Measurements from ENCODE around the gene RAB11FIP4.
"Not testable (repeated sequence)": the region's sequence is repeated elsewhere in the genome, so short reads cannot be mapped to it uniquely, and the experiment has no call there.

Gene RAB11FIP4

DNA sequence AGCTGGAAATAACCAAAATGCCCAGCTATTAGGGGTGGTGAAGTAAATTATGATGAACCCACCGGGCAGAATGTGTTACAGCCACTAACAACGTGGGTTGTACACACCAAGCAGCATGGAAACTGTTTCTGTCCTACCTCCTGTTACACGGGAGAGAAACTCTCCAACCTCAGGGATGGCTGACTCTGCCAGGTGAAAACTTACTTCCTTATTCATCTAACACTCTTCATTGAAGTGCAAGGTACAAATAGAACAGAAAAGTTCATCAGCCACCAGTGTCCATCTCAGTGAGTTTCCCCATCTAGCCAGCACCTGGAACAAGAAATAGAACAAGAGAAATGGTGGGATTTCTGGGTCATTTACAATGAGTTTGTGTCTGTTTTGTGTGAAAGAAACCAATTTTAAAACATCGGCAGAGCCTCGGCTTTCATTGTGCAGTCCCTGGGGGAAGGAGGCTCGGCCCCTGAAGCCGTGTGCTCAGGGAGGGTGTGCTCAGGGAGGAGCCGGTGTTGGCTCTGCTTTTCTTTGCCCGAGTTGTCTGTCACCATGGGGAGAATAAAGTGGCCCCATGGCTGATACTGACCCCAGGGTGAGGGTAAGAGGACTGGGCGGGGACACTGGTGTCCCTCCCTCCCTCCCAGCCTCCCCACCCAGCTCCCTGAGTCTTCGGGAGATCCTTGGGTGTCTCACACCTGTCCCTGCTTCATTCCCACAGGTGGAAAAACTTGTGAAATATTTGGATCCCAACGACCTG, 39.8 kb downstream of the RAB11FIP4 start:
- DNase-seq, result no peak

DNA sequence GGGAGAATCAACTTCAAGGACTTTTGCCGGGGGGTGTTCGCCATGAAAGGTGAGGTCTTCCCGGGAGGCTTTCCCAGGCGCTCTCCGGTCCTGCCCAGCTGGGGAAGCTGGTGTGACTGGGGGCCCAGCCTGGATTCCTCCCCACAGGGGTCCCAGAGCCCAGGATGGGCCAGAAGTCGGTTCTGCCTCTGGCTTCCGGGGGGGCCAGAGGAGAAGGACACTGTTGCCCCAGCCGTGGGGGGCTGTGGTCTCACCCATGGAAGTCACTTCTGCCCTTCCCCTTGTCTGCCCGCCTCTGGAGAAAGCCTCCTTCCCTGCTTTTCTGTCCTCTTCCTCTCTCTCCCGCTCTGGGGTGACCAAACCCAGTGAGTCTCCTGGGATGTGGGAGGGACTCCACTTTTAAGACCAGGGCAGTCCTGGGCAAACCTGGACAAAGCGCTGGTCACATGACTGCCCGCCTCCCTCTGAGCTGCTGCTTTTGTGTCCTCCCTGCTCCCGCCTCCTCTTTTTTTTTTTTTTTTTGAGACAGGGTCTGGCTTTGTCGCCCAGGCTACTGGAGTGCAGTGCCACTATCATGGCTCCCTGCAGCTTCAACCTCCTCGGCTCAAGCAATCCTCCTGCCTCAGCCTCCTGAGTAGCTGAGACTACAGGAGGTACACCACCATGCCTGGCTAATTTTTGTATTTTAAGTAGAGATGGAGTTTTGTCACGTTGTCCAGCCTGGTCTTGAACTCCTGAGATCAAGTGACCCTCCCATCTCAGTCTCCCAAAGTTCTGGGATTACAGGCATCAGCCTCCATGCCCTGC, 40.6 kb downstream of the RAB11FIP4 start:
- DNase-seq, result no peak

GRCh38 chr17:31433091-31433790, 41.8 kb downstream of the RAB11FIP4 start:
- DNase-seq, result no peak

DNA sequence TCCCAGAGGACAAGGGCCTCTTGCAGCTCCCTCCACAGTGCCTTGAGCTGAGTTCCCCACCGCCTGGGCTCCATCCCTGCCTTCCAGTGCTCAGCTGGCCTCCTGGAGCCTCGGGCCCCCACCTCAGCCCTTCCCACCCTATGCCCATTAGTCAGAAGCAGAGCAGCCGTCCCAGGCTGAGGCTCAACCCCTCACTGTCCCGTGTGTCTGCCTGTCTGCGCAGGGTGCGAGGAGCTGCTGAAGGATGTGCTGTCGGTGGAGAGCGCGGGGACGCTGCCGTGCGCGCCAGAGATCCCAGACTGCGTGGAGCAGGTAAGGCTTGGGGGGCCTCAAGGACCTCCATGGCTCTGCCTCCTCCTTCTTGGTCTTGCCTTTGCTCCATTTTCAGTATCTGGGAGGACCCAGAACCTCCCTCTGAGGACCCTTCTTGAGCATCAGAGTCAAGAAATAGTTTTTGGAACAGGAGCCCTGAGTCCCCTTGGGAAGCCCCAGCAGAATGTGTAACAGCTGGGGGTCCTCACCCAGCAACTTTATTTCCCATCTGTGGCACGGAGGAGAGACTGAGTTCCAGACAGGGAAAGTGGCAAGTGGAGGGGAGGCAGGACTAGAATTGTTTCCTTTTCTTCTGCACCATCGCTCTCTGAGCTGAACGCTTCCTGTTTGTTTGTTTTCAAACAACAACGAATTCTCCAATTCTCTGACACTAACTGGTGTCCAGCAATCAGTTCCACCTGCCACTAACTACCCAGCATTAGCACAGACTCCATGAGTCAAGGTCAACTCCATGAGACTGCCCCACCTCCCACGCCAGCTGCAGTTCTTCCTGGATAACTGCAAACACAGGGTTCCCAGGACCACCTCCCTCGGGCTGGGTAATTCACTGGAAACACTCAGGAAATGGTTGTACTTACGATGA, 42.6 kb downstream of the RAB11FIP4 start:
- no peak for DNase-seq

DNA sequence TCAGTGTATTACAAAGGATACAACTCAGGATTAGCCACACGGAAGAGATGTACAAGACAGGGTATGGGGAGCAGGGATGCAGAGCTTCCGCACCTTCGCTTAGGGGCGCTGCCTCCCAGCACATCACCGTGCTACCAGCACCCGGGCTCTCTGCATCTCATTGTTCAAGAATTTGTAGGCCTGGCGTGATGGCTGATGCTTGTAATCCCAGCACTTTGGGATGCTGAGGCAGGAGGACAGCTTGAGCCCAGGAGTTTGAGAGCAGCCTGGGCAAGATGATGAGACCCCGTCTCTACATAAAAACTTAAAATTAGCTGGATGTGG, 43.2 kb downstream of the RAB11FIP4 start:
- DNase-seq, result no peak

GRCh38 chr17:31435581-31435980, 44.1 kb downstream of the RAB11FIP4 start:
- no peak for DNase-seq

DNA sequence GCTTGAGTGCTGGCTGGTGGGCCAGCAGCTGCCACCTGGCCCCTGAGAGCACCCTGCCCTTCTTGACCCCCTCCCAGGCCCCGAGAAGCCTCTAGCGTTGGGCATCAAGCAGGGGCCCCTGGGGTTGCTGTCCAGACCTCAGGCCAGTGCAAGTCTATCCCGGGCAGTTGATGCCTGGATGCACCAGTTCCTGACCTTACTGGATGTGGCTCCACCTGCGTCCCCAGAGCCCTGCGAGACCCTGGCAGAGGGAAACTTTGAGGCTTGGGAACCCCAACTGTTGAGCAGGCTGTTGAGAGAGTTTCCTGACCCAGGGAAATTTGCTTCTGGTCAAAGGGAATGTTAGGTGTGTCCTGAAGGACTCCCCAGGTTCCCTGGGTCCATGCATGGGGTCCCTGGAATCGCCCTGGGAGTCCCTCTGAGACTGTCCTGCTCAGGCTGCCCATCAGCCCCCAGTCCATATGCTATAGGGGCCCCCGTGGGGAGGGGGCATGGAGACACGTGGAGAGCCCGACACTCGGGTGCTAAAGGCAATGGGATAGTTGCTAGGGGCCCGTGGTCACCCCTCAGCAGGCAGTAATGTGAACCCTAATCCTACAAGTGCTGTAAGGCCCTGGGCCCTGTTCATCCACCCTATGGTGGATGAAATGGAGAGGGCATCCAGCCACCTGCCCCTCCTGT, 46.4 kb downstream of the RAB11FIP4 start:
- no peak for DNase-seq

DNA sequence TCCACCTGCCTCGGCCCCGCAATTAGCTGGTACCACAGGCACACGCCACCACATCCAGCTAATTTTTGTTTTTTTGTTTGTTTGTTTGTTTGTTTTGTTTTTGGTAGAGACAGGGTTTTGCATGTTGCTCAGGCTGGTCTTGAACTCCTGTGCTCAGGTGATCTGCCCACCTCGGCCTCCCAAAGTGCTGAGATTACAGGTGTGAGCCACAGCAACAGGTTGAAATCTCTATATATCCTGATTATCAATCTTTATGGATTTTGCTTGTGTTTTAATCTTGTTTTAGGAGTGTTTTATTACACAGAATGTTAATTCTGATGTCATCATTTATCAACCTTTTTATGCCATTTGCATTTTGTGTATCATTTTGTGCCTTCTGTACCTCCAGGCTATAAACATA, 48.2 kb downstream of the RAB11FIP4 start:
- no peak for DNase-seq

GRCh38 chr17:31442276-31442675, 50.8 kb downstream of the RAB11FIP4 start:
- no peak for DNase-seq

DNA sequence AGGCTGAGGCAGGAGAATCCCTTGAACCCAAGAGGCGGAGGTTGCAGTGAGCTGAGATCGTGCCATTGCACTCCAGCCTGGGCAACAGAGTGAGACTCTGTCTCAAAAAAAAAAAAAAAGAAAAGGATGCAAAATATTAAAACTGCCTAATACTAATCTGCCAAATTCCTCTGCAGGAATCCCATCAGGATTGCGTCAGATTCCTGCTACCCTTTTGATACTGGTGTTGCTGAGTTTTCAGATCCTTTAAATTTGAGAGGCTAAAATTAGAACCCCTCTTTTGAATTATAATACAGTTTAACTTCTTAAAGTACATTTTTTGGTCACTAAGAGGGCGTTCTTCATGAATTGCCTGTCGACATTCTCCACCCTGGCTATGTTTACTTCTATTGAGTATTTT, 51.4 kb downstream of the RAB11FIP4 start:
- DNase-seq, result not testable (repeated sequence)

DNA sequence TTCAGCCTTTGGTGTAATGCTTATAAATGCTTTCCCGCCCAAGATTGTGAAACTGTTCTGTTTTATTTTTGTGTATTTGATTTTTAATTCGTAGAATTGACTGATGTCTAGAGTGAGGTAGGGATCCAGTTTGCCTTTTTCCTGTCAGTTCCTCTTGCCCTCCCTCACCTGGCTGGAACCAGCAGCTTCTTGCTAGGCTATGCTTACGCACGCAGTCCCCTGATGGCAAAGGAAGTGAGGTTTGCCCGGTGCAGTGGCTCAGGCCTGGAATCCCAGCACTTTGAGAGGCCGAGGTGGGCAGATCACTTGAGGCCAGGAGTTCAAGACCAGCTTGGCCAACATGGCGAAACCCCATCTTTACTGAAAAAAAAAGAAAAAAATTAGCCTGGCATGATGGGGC, 51.9 kb downstream of the RAB11FIP4 start:
- DNase-seq, result no peak

GRCh38 chr17:31444026-31444425, 52.6 kb downstream of the RAB11FIP4 start:
- DNase-seq, result no peak

- no peak for DNase-seq
Observed at GRCh38 chr17:31446195-31446967, 54.9 kb downstream of the RAB11FIP4 start.

GRCh38 chr17:31448467-31449077, 57.1 kb downstream of the RAB11FIP4 start:
- no peak for DNase-seq

DNA sequence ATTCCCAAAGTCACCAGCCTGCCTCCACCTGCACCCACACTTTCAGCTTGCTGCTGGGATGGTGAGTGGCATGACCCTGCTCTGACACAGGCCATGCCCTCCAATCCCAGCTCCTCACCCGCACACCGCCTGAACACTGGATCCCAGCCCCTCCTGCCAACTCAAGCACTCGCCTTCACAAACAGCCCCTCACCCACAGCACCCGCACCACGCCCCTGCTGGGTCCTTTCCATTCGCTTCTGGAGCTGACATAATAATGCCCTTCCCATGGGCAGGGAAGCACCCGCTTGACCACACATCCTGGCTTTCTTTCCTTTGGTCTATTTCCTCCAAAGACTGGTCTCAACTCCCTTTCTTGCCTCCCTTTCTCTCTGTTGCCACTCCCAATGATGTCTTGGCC, 57.6 kb downstream of the RAB11FIP4 start:
- no peak for DNase-seq

DNA sequence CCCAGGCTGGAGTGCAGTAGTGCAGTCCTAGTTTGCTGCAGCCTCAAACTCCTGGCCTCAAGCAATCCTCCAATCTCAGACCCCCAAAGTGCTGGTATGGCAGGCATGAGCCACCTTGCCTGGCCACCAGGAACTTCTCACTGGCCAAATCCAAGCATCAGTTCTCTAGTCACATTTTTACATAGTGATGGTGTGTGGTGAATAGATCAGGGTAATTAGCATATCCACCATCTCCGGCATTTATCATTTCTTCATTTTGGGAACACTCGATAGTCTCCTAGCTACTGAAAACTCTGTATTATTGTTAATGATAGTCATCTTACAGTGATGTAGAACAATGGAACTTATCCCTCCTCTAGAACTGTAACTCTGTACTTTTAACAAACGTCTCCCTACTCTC, 58.3 kb downstream of the RAB11FIP4 start:
- DNase-seq, result no peak

DNA sequence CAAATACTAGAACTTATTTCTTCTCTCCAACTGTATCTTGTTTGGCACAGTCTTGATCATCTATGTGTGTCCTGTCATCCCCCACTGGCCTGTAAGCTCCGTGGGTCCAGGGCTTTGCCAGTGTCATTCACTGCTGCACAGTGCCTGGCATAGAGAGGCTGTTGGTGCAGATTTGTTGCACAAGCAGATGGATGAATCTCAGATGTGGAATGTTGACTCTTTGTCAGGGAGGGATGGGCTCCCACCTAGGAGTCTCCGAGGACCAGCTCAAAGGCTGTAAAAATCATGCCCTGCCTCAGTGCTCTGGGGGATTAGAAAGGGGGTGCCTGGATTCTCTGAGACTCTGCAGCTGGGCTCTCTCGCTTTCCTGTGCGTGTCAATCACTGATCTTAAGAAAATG, 60.6 kb downstream of the RAB11FIP4 start:
- no peak for DNase-seq

DNA sequence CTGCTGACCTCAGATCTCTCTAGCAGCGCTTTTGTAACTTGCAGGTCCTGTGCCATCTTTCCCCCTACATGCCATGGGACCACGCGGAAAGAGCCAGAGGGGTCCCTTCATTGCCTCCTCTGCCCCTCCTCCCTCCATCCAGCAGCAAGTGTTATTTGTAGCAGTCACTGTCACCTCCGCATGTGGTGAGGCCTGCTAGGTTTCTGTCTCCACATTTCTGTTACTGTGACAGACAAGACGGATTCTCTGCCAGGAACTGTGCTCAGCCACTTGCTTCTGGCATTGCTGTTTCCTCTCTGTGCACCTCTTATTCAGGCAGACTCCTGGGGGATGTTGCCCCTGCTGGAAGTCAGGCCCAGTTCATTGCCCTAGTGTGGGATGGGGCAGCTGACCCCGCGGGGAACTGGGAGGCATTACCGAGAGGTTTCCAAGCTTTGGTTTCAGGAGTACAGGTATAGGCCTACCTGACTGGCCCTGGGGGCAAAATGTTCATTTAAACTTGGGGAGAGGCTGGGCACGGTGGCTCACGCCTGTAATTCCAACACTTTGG, 61.2 kb downstream of the RAB11FIP4 start:
- DNase-seq, result no peak

DNA sequence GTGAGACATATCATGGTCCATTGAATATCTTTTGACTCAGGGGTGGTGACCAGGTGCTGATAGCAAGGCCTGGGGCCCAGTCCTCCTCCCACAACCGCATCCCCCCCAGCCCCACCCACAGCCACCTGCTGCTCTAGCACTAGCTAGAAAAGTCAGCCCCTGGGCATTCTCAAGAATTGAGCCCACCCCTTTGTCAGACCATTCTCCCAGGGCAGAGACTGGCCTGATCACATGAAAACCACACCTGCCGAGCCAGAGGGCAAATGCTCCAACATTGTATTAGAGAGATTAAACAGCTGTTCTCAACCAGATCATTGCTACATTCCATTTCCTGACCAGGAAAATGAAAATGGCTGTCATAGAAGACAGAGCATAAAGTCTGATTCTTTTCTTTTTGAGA, 62.4 kb downstream of the RAB11FIP4 start:
- DNase-seq, result no peak

- DNase-seq, result no peak
Observed at GRCh38 chr17:31456814-31457213, 65.3 kb downstream of the RAB11FIP4 start.
